Thyroid gland (tissue), 4 donors: Measurements from ENCODE around the gene COL18A1.

Source experiments
- CTCF ChIP-seq, 6 experiments: fragments of 200-600 bp in 3 of 6; fragments of 450-650 bp in 3 of 6; sonication (generic) in 3 of 6; IDR thresholded peaks; one replicate each; pipeline ENCODE4 v1.5.1; 2016 to 2019; ENCODE audit warnings: antibody characterized with exemption in 6 of 6, mild to moderate bottlenecking in 2 of 6, inconsistent platforms in 1 of 6, moderate library complexity in 1 of 6
- POLR2A ChIP-seq, 2 donors: fragments of 450-650 bp; IDR thresholded peaks; one replicate each; pipeline ENCODE4 v1.6.1; 2017; ENCODE audit warnings: antibody characterized with exemption in 2 of 2, mild to moderate bottlenecking in 2 of 2, moderate library complexity in 1 of 2

- TF ChIP-seq CTCF (IDR thresholded peaks at IDR 0.05): no peak
- TF ChIP-seq POLR2A (IDR thresholded peaks at IDR 0.05): no peak
These were observed 27.0 kb downstream of the COL18A1 start for GRCh38 chr21:45431781-45432572.
